PC-9 (cell line): ENCODE measurements around the gene ZNF217. TPM values are rescaled to one million over a fixed set of nuclear protein-coding genes. Genes with fewer than 3 reads are reported as not detected.

Experiments used
- BruUV-seq: library from RNA; stranded (reverse); fragments of 400-500 nt; replicated peaks from 2 replicates; lab custom pipeline; 2021; lab: Mats Ljungman, UMichigan
- CTCF ChIA-PET: fragments of 300-600 bp; sonication (Branson Sonifier 250); formaldehyde crosslinking; loops from one replicate; lab custom pipeline; 2022; ENCODE audit warnings: antibody characterized with exemption; lab: Charles Lee
- POLR2A ChIA-PET: fragments of 300-600 bp; sonication (Branson Sonifier 250); formaldehyde crosslinking; loops from one replicate; lab custom pipeline; 2022; ENCODE audit warnings: antibody characterized with exemption; ENCODE audit not compliant: unreplicated experiment; lab: Charles Lee
- DNase-seq, 2 experiments: peaks; one replicate each; pipeline versions ENCODE4 v3.0.0 to v3.0.0-alpha.2; 2015 to 2022; ENCODE audit warnings: mixed read lengths in 1 of 2
- H2AFZ ChIP-seq: fragments of 200-600 bp; sonication (generic); 2 replicates; pipeline ENCODE4 v1.8.1; 2017; ENCODE audit warnings: antibody characterized with exemption
- H3F3A ChIP-seq: fragments of 200-600 bp; sonication (generic); 2 replicates; pipeline ENCODE4 v1.8.1; 2017; ENCODE audit warnings: antibody characterized with exemption, mild to moderate bottlenecking, low read depth; ENCODE audit not compliant: insufficient read depth
- H3K27ac ChIP-seq: fragments of 200-600 bp; sonication (generic); 2 replicates; pipeline ENCODE4 v1.6.1; 2016; ENCODE audit warnings: mixed run types
- H3K27me3 ChIP-seq: fragments of 200-600 bp; sonication (generic); 2 replicates; pipeline ENCODE4 v1.6.1; 2016; ENCODE audit warnings: low read depth, mixed run types; ENCODE audit not compliant: insufficient read depth
- H3K36me3 ChIP-seq: fragments of 200-600 bp; sonication (generic); 2 replicates; pipeline ENCODE4 v1.6.1; 2016; ENCODE audit warnings: low read depth, mixed run types
- H3K4me1 ChIP-seq: fragments of 200-600 bp; sonication (generic); replicated peaks from 2 replicates; pipeline ENCODE4 v1.6.1; 2016; ENCODE audit warnings: mixed run types; ENCODE audit not compliant: insufficient read depth
- H3K4me2 ChIP-seq: fragments of 200-600 bp; sonication (generic); 2 replicates; pipeline ENCODE4 v1.6.1; 2017; ENCODE audit warnings: mixed run types
- H3K4me3 ChIP-seq: fragments of 200-600 bp; sonication (generic); 2 replicates; pipeline ENCODE4 v1.6.1; 2016; ENCODE audit warnings: mixed run types
- H3K79me2 ChIP-seq: fragments of 200-600 bp; sonication (generic); 2 replicates; pipeline ENCODE4 v1.6.1; 2017; ENCODE audit warnings: low read depth, mixed run types
- H3K9me2 ChIP-seq: fragments of 200-600 bp; sonication (generic); 2 replicates; pipeline ENCODE4 v1.8.1; 2017; ENCODE audit warnings: mild to moderate bottlenecking; ENCODE audit not compliant: insufficient read depth
- H3K9me3 ChIP-seq: fragments of 200-600 bp; sonication (generic); 2 replicates; pipeline ENCODE4 v1.8.1; 2016; ENCODE audit warnings: low read depth; ENCODE audit not compliant: insufficient read depth
- H4K20me1 ChIP-seq: fragments of 200-600 bp; sonication (generic); 2 replicates; pipeline ENCODE4 v1.8.1; 2017; ENCODE audit not compliant: insufficient read depth
- CTCF ChIP-seq: fragments of 200-600 bp; sonication (generic); conservative IDR thresholded peaks from 2 replicates; pipeline ENCODE4 v1.6.1; 2017; ENCODE audit warnings: mixed run types, antibody characterized with exemption, mild to moderate bottlenecking, moderate library complexity
- EZH2 ChIP-seq: fragments of 200-600 bp; sonication (generic); IDR thresholded peaks from 2 replicates; pipeline ENCODE4 v1.8.0; 2017; ENCODE audit warnings: antibody characterized with exemption, low read depth
- intact Hi-C: fragments of 100-400 bp; cut with micrococcal nuclease; formaldehyde crosslinking; loops from one replicate; pipeline ENCODE4 v1.10.0; 2022; ENCODE audit not compliant: unreplicated experiment
- total RNA-seq: library from RNA; stranded (reverse); gene quantifications from 2 replicates; pipeline ENCODE4 v1.2.3, GENCODE V29; 2021

ZNF217 gene
- total RNA-seq, 1 experiment from 2014 or later, result 63.8 TPM

GRCh38 chr20:53581444-53582250 is 12.0 kb downstream of the ZNF217 start:
- POLR2A ChIA-PET, result interaction anchor here (0.7 kb wide), 1 partner anchor 326 kb away, joined by 4 read pairs; no protein-coding TSS in a partner anchor
- Histone ChIP-seq H3K36me3 (peaks cover 68% of the 10 kb centered on the region), H2AFZ (no peak overlapping the region), H4K20me1 (no peaks in the 10 kb centered on the region), H3K27ac (peak overlapping the region; percentile 91), H3K79me2 (peaks cover 99% of the 10 kb centered on the region), H3K4me2 (peak overlapping the region; percentile 82), H3K9me2 (no peaks in the 10 kb centered on the region), H3K9me3 (no peaks in the 10 kb centered on the region), H3K27me3 (no peaks in the 10 kb centered on the region), H3F3A (peaks cover 65% of the 10 kb centered on the region), H3K4me3 (0 out of 2 replicates have a peak overlapping the region, but pooled peaks have one; percentile 16), H3K4me1 (peaks cover 94% of the 10 kb centered on the region)
- TF ChIP-seq EZH2 (no peak), CTCF (no peak)
- intact Hi-C loops, result no loop called here
- DNase-seq, result no peak
- CTCF ChIA-PET, result no interaction called here
- no TSS peak for BruUV-seq

- DNase-seq, result no peak
- Histone ChIP-seq H3K4me1 (peaks cover 83% of the 10 kb centered on the region), H3K27me3 (no peaks in the 10 kb centered on the region), H3K27ac (peak overlapping the region; percentile 91), H3K79me2 (peaks cover 99% of the 10 kb centered on the region), H3K4me2 (peak overlapping the region; percentile 82), H3K4me3 (peak overlapping the region; percentile 49), H3K36me3 (peaks cover 70% of the 10 kb centered on the region), H3K9me2 (no peaks in the 10 kb centered on the region), H3K9me3 (no peaks in the 10 kb centered on the region), H4K20me1 (peaks cover 3% of the 10 kb centered on the region; the same call in 1 of the 2 replicates), H3F3A (peaks cover 66% of the 10 kb centered on the region), H2AFZ (no peak overlapping the region)
- CTCF ChIA-PET, result interaction anchor here (0.5 to 1.2 kb wide), 2 partner anchors 300 to 359 kb away, joined by 9 to 11 read pairs; no protein-coding TSS in a partner anchor
- intact Hi-C loops, result no loop called here
- POLR2A ChIA-PET, result interaction anchor here (0.5 to 0.7 kb wide), 3 partner anchors 9 to 328 kb away, joined by 3 to 4 read pairs (median 3); no protein-coding TSS in a partner anchor
- no peak for TF ChIP-seq CTCF
- TF ChIP-seq EZH2, result no peak
- no TSS peak for BruUV-seq
Measured at GRCh38 chr20:53580376-53581111, 13.1 kb downstream of the ZNF217 start.
